Activated CD4-positive, alpha-beta T cell treated with anti-CD3 and anti-CD28 coated beads, Interleukin-2, amount 50 U/mL, for 4 hours (primary cell): Measurements from ENCODE around the gene DBP.

Experiments
- DNase-seq, 2 experiments: peaks; one replicate each; pipeline ENCODE4 v3.0.0-alpha.2; 2020

The DBP gene

GRCh38 chr19:48606463-48607358 lies 30.5 kb downstream of the DBP start, which contains the start of gene SPACA4:
Gene SPACA4, plus strand, starts transcription at chr19:48606742. Its CDS starts 237 bp downstream, at chr19:48606979.
- no peak for DNase-seq

GRCh38 chr19:48603850-48604249 lies 33.3 kb downstream of the DBP start:
- DNase-seq, result no peak

- no peak for DNase-seq
Observed at GRCh38 chr19:48603449-48603848, 33.7 kb downstream of the DBP start.

- DNase-seq, result no peak
Observed at GRCh38 chr19:48603001-48603400, 34.2 kb downstream of the DBP start.

GRCh38 chr19:48600679-48601417 lies 36.3 kb downstream of the DBP start:
- DNase-seq, result no peak

GRCh38 chr19:48598996-48599700 lies 38.0 kb downstream of the DBP start:
- DNase-seq, result no peak

- DNase-seq, result peak; percentile 41 to 43
Observed at GRCh38 chr19:48596679-48597465, 40.3 kb downstream of the DBP start.

- no peak for DNase-seq
Observed at GRCh38 chr19:48596237-48596636, 40.9 kb downstream of the DBP start.

GRCh38 chr19:48595833-48596232 lies 41.3 kb downstream of the DBP start:
- DNase-seq, result no peak

- DNase-seq, result no peak
Observed at GRCh38 chr19:48595171-48595570, 42.0 kb downstream of the DBP start.

- no peak for DNase-seq
Observed at GRCh38 chr19:48591021-48591420, 46.2 kb downstream of the DBP start.

- peak; percentile 81 to 84 for DNase-seq
Observed at GRCh38 chr19:48588670-48589401, 48.3 kb downstream of the DBP start.

- DNase-seq, result no peak
Observed at GRCh38 chr19:48587387-48587786, 49.8 kb downstream of the DBP start.

- DNase-seq, result no peak
Observed at GRCh38 chr19:48582168-48582567, 55.0 kb downstream of the DBP start.
